ENCODE data around the gene FOXF1.

DNA sequence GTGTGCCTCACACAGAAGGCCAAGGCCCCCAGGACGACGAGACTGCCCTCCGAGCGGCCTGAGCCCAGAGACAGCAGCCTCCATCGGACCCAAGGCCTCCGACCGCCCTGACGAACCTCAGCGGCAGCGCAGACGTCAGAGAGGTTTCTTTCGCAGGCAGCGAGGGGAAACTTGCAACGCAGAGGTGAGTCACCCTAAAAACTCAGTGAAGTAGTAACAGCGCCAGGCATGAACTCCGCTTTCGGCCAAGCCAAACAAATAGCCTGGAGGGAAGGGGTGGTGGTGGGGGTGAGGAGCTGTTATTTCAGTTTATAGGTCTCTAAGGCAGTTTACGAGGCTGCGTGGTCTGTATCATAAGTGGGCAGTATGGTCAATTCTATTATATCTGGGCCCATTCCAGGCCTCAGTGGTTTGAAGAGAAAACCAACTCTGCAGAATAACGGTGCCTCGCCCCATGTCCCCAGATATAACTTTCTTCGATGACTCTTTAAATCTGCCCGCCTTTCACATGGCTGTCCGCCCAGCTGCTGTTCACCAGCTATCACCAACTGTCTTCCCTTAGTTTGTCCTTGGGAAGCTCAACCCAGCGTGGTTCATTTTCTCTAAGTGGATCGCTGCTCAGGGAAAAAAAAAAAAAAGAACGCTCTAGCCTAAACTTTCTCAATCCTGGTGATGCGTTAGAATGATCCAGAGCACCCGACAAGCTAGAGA lies 43.5 kb upstream of the FOXF1 start:
- TF ChIP-seq, protein P1, sequence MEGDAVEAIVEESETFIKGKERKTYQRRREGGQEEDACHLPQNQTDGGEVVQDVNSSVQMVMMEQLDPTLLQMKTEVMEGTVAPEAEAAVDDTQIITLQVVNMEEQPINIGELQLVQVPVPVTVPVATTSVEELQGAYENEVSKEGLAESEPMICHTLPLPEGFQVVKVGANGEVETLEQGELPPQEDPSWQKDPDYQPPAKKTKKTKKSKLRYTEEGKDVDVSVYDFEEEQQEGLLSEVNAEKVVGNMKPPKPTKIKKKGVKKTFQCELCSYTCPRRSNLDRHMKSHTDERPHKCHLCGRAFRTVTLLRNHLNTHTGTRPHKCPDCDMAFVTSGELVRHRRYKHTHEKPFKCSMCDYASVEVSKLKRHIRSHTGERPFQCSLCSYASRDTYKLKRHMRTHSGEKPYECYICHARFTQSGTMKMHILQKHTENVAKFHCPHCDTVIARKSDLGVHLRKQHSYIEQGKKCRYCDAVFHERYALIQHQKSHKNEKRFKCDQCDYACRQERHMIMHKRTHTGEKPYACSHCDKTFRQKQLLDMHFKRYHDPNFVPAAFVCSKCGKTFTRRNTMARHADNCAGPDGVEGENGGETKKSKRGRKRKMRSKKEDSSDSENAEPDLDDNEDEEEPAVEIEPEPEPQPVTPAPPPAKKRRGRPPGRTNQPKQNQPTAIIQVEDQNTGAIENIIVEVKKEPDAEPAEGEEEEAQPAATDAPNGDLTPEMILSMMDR (conservative IDR thresholded peaks at IDR 0.05; ENCODE audit: low read depth, low read length) = no peak
- no peak for TF ChIP-seq EZH2phosphoT487 (IDR thresholded peaks at IDR 0.05; ENCODE audit: borderline replicate concordance, low read length)
